Neural progenitor cell (in vitro differentiated cells): ENCODE data around the gene EXOG. TPM values are rescaled to one million over a fixed set of nuclear protein-coding genes. Genes with fewer than 3 reads are reported as not detected.

Experiments
- DNase-seq: peaks from one replicate; pipeline ENCODE4 v3.0.0-alpha.2; 2016; ENCODE audit warnings: low spot score
- H2AFZ ChIP-seq: fragments of 200-600 bp; sonication (generic); replicated peaks from 2 replicates; pipeline ENCODE4 v1.6.1; 2016; ENCODE audit warnings: antibody characterized with exemption
- H3F3A ChIP-seq: fragments of 200-600 bp; sonication (generic); 2 replicates; pipeline ENCODE4 v1.6.1; 2016; ENCODE audit warnings: antibody characterized with exemption, low read depth
- H3K27ac ChIP-seq: fragments of 200-600 bp; sonication (generic); 2 replicates; pipeline ENCODE4 v1.5.1; 2016; ENCODE audit warnings: mild to moderate bottlenecking
- H3K27me3 ChIP-seq: fragments of 200-600 bp; sonication (generic); 2 replicates; pipeline ENCODE4 v1.6.1; 2016; ENCODE audit warnings: mild to moderate bottlenecking, moderate library complexity
- H3K36me3 ChIP-seq: fragments of 200-600 bp; sonication (generic); 2 replicates; pipeline ENCODE4 v1.5.1; 2016
- H3K4me1 ChIP-seq: fragments of 200-600 bp; sonication (generic); 2 replicates; pipeline ENCODE4 v1.6.1; 2016; ENCODE audit warnings: mixed run types
- H3K4me2 ChIP-seq: fragments of 200-600 bp; sonication (generic); 2 replicates; pipeline ENCODE4 v1.6.1; 2016
- H3K4me3 ChIP-seq: fragments of 200-600 bp; sonication (generic); 2 replicates; pipeline ENCODE4 v1.5.1; 2016
- H3K79me2 ChIP-seq: fragments of 200-600 bp; sonication (generic); 2 replicates; pipeline ENCODE4 v1.6.1; 2016; ENCODE audit warnings: low read depth
- H3K9ac ChIP-seq: fragments of 200-600 bp; sonication (generic); 2 replicates; pipeline ENCODE4 v1.6.1; 2016
- H3K9me3 ChIP-seq: fragments of 200-600 bp; sonication (generic); 2 replicates; pipeline ENCODE4 v1.5.1; 2016; ENCODE audit warnings: low read depth
- H4K20me1 ChIP-seq: fragments of 200-600 bp; sonication (generic); 2 replicates; pipeline ENCODE4 v1.6.1; 2016; ENCODE audit warnings: low read depth
- H3K27ac Mint-ChIP-seq: 3 replicates; pipeline ENCODE4 v1.8.0; 2021; ENCODE audit warnings: mixed read lengths
- H3K27me3 Mint-ChIP-seq: 2 replicates; pipeline ENCODE4 v1.8.0; 2022; ENCODE audit warnings: low read depth, mild to moderate bottlenecking, inconsistent platforms, moderate library complexity, mixed read lengths; ENCODE audit not compliant: insufficient read depth
- H3K36me3 Mint-ChIP-seq: 3 replicates; pipeline ENCODE4 v1.8.0; 2021; ENCODE audit warnings: mixed read lengths
- H3K4me1 Mint-ChIP-seq: 3 replicates; pipeline ENCODE4 v1.8.0; 2021; ENCODE audit warnings: mixed read lengths
- H3K4me3 Mint-ChIP-seq: 3 replicates; pipeline ENCODE4 v1.8.0; 2021; ENCODE audit warnings: mild to moderate bottlenecking, moderate library complexity, mixed read lengths
- H3K9me3 Mint-ChIP-seq: 3 replicates; pipeline ENCODE4 v1.8.0; 2020; ENCODE audit warnings: mixed read lengths
- CTCF ChIP-seq: fragments of 200-600 bp; sonication (generic); IDR thresholded peaks from 2 replicates; pipeline ENCODE4 v1.5.1; 2017; ENCODE audit warnings: antibody characterized with exemption, mild to moderate bottlenecking
- EZH2 ChIP-seq: fragments of 200-600 bp; sonication (generic); IDR thresholded peaks from 2 replicates; pipeline ENCODE4 v1.6.1; 2017; ENCODE audit warnings: antibody characterized with exemption, mild to moderate bottlenecking, moderate library complexity
- EZH2phosphoT487 ChIP-seq: fragments of 200-600 bp; sonication (generic); IDR thresholded peaks from 2 replicates; pipeline ENCODE4 v1.6.1; 2017; ENCODE audit warnings: antibody characterized with exemption
- total RNA-seq: library from RNA; depleted of rRNA; stranded (reverse); fragments of >200 nt; gene quantifications from 2 replicates; pipeline ENCODE4 v1.2.3, GENCODE V29; 2015; ENCODE audit warnings: low replicate concordance

EXOG gene
- total RNA-seq, 1 donor from 2014 or later, result 11.6 TPM

- no peaks in the 10 kb centered on the region for H3K4me1 Mint-ChIP-seq
- H3K4me2 ChIP-seq, result no peak overlapping the region
- H4K20me1 ChIP-seq, result no peaks in the 10 kb centered on the region
- H3K79me2 ChIP-seq, result no peaks in the 10 kb centered on the region
- H3K27ac Mint-ChIP-seq, result no peak overlapping the region
- H3K9me3 ChIP-seq, result no peaks in the 10 kb centered on the region
- H3K4me3 ChIP-seq, result no peak overlapping the region
- H3K4me1 ChIP-seq, result no peaks in the 10 kb centered on the region
- TF ChIP-seq EZH2 (no peak), EZH2phosphoT487 (no peak), CTCF (no peak)
- H2AFZ ChIP-seq, result no peak overlapping the region
- H3K36me3 ChIP-seq, result no peaks in the 10 kb centered on the region
- H3K9ac ChIP-seq, result no peak overlapping the region
- no peak for DNase-seq
- peaks cover 8% of the 10 kb centered on the region for H3K27me3 Mint-ChIP-seq
- no peak overlapping the region for H3K4me3 Mint-ChIP-seq
- H3K27me3 ChIP-seq, result no peaks in the 10 kb centered on the region
- H3K27ac ChIP-seq, result no peak overlapping the region
- H3K36me3 Mint-ChIP-seq, result peaks cover 2% of the 10 kb centered on the region
- no peaks in the 10 kb centered on the region for H3F3A ChIP-seq
- H3K9me3 Mint-ChIP-seq, result no peaks in the 10 kb centered on the region
Measured at GRCh38 chr3:38560996-38561717, 65.0 kb downstream of the EXOG start.

DNA sequence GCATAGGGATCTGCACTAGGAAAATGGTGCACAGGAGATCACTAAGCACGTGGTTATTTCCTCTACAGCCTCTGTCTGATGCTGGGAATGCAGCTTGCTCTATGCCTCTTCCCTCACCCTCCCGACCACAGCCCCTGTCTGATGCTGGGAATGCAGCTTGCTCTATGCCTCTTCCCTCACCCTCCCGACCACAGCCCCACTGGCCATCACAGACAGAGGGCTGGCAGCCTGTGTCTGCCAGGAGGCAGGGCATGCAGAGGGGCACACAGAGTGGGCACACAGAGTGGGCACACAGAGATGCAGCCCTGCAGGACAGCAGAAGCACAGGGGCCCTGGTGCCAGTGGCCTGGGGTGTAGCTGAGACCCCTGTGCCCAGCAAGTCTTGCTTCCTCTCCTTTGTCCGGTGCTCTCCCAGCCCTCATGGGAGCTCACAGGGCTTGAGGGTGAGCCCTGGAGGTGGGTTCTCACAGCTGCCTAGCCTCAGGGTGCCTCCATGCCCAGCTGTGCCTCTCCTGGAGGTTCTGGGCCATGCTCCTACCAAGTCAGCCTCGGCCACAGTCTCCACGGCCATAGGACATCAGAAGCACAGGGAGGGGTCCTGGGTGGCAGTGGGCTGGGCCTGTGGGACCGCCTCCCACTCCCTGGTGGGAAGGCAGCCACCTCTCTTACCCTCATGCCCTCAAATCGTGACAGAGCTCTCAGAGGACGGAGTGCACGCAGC lies 65.8 kb downstream of the EXOG start:
- no peaks in the 10 kb centered on the region for H4K20me1 ChIP-seq
- H2AFZ ChIP-seq, result no peak overlapping the region
- Mint-ChIP-seq H3K4me3 (no peak overlapping the region), H3K9me3 (no peaks in the 10 kb centered on the region), H3K36me3 (peaks cover 2% of the 10 kb centered on the region), H3K4me1 (no peaks in the 10 kb centered on the region), H3K27me3 (peaks cover 8% of the 10 kb centered on the region), H3K27ac (no peak overlapping the region)
- DNase-seq, result no peak
- no peaks in the 10 kb centered on the region for H3K9me3 ChIP-seq
- no peak overlapping the region for H3K4me3 ChIP-seq
- H3K4me2 ChIP-seq, result no peak overlapping the region
- H3K9ac ChIP-seq, result no peak overlapping the region
- no peaks in the 10 kb centered on the region for H3K79me2 ChIP-seq
- no peak overlapping the region for H3K27ac ChIP-seq
- H3K4me1 ChIP-seq, result no peaks in the 10 kb centered on the region
- H3F3A ChIP-seq, result no peaks in the 10 kb centered on the region
- TF ChIP-seq EZH2phosphoT487 (no peak), EZH2 (no peak), CTCF (no peak)
- no peaks in the 10 kb centered on the region for H3K27me3 ChIP-seq
- H3K36me3 ChIP-seq, result no peaks in the 10 kb centered on the region

DNA sequence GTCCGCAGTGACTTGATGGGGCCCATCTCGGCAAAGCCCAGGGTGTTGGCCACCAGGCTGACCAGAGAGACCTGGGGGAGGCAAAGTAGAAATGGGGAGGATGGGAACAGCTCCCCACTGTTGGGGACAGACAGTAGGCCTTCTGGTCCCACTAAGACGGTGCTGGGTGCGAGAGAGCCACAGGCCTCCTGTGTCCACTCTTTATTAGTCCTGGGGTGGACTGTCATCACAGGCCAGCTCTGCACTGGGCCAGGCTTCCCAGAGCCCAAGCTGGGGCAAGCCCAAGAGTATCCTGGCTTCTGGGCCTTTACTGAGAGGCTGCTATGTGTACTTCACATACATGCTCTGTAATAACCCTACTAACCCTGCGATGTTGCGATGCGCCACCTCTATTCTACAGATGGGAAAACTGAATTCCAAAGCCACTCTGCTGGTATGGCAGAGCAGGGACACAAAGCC lies 66.4 kb downstream of the EXOG start:
- H3K9me3 Mint-ChIP-seq, result no peaks in the 10 kb centered on the region
- no peaks in the 10 kb centered on the region for H3K36me3 ChIP-seq
- H3K36me3 Mint-ChIP-seq, result peaks cover 2% of the 10 kb centered on the region
- no peaks in the 10 kb centered on the region for H3F3A ChIP-seq
- no peak overlapping the region for H3K27ac ChIP-seq
- H3K27me3 ChIP-seq, result no peaks in the 10 kb centered on the region
- H3K27ac Mint-ChIP-seq, result no peak overlapping the region
- TF ChIP-seq EZH2phosphoT487 (no peak), EZH2 (no peak), CTCF (no peak)
- H3K4me1 ChIP-seq, result no peaks in the 10 kb centered on the region
- H3K4me3 ChIP-seq, result no peak overlapping the region
- no peak overlapping the region for H2AFZ ChIP-seq
- DNase-seq, result no peak
- no peaks in the 10 kb centered on the region for H3K79me2 ChIP-seq
- H3K4me2 ChIP-seq, result no peak overlapping the region
- H3K9ac ChIP-seq, result no peak overlapping the region
- no peaks in the 10 kb centered on the region for H3K4me1 Mint-ChIP-seq
- no peaks in the 10 kb centered on the region for H4K20me1 ChIP-seq
- no peaks in the 10 kb centered on the region for H3K9me3 ChIP-seq
- no peak overlapping the region for H3K4me3 Mint-ChIP-seq
- peaks cover 8% of the 10 kb centered on the region for H3K27me3 Mint-ChIP-seq
